GM12878 (cell line): ENCODE measurements around the gene CAT. TPM values are rescaled to one million over a fixed set of nuclear protein-coding genes. Genes with fewer than 3 reads are reported as not detected.

Experiments used
- ATAC-seq: fragments of 200-7000 bp; cut with Tn5 transposase; 3 replicates; pipeline ENCODE4 v1.9.1; 2020; ENCODE audit warnings: mild to moderate bottlenecking, moderate library complexity
- BruUV-seq: library from RNA; stranded (reverse); fragments of 400-500 nt; replicated peaks from 2 replicates; lab custom pipeline; 2021; lab: Mats Ljungman, UMichigan
- CTCF ChIA-PET: fragments of 300-600 bp; sonication (Branson Sonifier 250); formaldehyde crosslinking; extraction: SDS; loops from one replicate; lab custom pipeline; 2021; ENCODE audit warnings: inconsistent platforms; lab: Yijun Ruan, JAX
- POLR2A ChIA-PET: fragments of 350-600 bp; formaldehyde crosslinking; extraction: SDS; loops from one replicate; lab custom pipeline; 2021; ENCODE audit warnings: inconsistent platforms; lab: Charles Lee
- RAD21 ChIA-PET: fragments of 300-600 bp; sonication (Branson Sonifier 250); formaldehyde crosslinking; loops from one replicate; lab custom pipeline; 2023; ENCODE audit warnings: antibody characterized with exemption; ENCODE audit not compliant: unreplicated experiment; lab: Charles Lee
- SMC1A ChIA-PET: fragments of 300-600 bp; sonication (Branson Sonifier 250); formaldehyde crosslinking; loops from one replicate; lab custom pipeline; 2023; ENCODE audit not compliant: unreplicated experiment, uncharacterized antibody; lab: Charles Lee
- DNase-seq: peaks from one replicate; pipeline ENCODE4 v3.0.0-alpha.2; 2011; ENCODE audit warnings: low read depth, low spot score
- FAIRE-seq: peaks from 3 replicates; lab custom pipeline; 2011; peaks lifted over from hg19 to GRCh38; lab: Jason Lieb, UNC
- H2AFZ ChIP-seq: 2 replicates; pipeline ENCODE4 v1.6.0; 2011; ENCODE audit warnings: low read depth, low read length, control low read depth; ENCODE audit not compliant: control insufficient read depth
- H3K27ac ChIP-seq: 2 replicates; pipeline ENCODE4 v1.5.1; 2011; ENCODE audit warnings: control low read depth; ENCODE audit not compliant: control insufficient read depth, insufficient read depth
- H3K27me3 ChIP-seq, 2 experiments: replicated peaks in 1 of 2; 2 replicates each; pipeline versions ENCODE4 v1.6.0 to v1.6.1; 2011; ENCODE audit warnings: low read length in 1 of 2; ENCODE audit not compliant: control insufficient read depth in 2 of 2, insufficient read depth in 2 of 2
- H3K36me3 ChIP-seq, 2 experiments: 2 replicates each; pipeline ENCODE4 v1.5.1; 2011; ENCODE audit warnings: low read length in 1 of 2; ENCODE audit not compliant: control insufficient read depth in 2 of 2, insufficient read depth in 2 of 2
- H3K4me1 ChIP-seq: 2 replicates; pipeline ENCODE4 v1.6.1; 2011; ENCODE audit warnings: mild to moderate bottlenecking, low read length, moderate library complexity, mixed read lengths; ENCODE audit not compliant: control insufficient read depth, insufficient read depth
- H3K4me2 ChIP-seq: 2 replicates; pipeline ENCODE4 v1.6.0; 2011; ENCODE audit warnings: control low read depth; ENCODE audit not compliant: control insufficient read depth, insufficient read depth
- H3K4me3 ChIP-seq: fragments of 200-600 bp; sonication (generic); 2 replicates; pipeline ENCODE4 v1.5.1; 2016
- H3K79me2 ChIP-seq: 2 replicates; pipeline ENCODE4 v1.6.0; 2011; ENCODE audit warnings: low read length; ENCODE audit not compliant: control insufficient read depth, insufficient read depth
- H3K9ac ChIP-seq: 2 replicates; pipeline ENCODE4 v1.8.0; 2011; ENCODE audit warnings: low read length, control low read depth, mixed read lengths; ENCODE audit not compliant: control insufficient read depth, insufficient read depth
- H3K9me3 ChIP-seq: replicated peaks from 3 replicates; pipeline ENCODE4 v1.5.1; 2011; ENCODE audit warnings: mild to moderate bottlenecking, low read length; ENCODE audit not compliant: control insufficient read depth, insufficient read depth
- H4K20me1 ChIP-seq: 2 replicates; pipeline ENCODE4 v1.6.0; 2011; ENCODE audit not compliant: control insufficient read depth, insufficient read depth
- BCL11A ChIP-seq: IDR thresholded peaks from 2 replicates; pipeline ENCODE4 v1.6.1; 2011; ENCODE audit warnings: low read depth, low read length
- BHLHE40 ChIP-seq, 2 experiments: fragments of 450-650 bp in 1 of 2; IDR thresholded peaks; 2 replicates each; pipeline ENCODE4 v1.6.1; 2011 to 2017; ENCODE audit warnings: low read depth in 2 of 2, borderline replicate concordance in 1 of 2, improper control_type of control experiment in 1 of 2, low read length in 1 of 2, mild to moderate bottlenecking in 1 of 2
- JUND ChIP-seq: IDR thresholded peaks from 2 replicates; pipeline ENCODE4 v1.6.1; 2012; ENCODE audit warnings: low read depth, mild to moderate bottlenecking, low read length, improper control_type of control experiment, moderate library complexity
- KDM1A ChIP-seq: fragments of 200-600 bp; sonication (generic); IDR thresholded peaks from 2 replicates; pipeline ENCODE4 v1.6.1; 2016; ENCODE audit warnings: borderline replicate concordance
- LARP7 ChIP-seq: fragments of 450-650 bp; IDR thresholded peaks from 2 replicates; pipeline ENCODE4 v1.6.1; 2017; ENCODE audit warnings: mild to moderate bottlenecking
- MTA2 ChIP-seq: fragments of 450-650 bp; IDR thresholded peaks from 2 replicates; pipeline ENCODE4 v1.6.1; 2016; ENCODE audit warnings: low read depth, mild to moderate bottlenecking, moderate library complexity
- NFIC ChIP-seq: IDR thresholded peaks from 2 replicates; pipeline ENCODE4 v1.6.1; 2012; ENCODE audit warnings: low read depth, mild to moderate bottlenecking, inconsistent platforms, low read length, moderate library complexity
- PAX5 ChIP-seq: IDR thresholded peaks from 2 replicates; pipeline ENCODE4 v1.6.1; 2011; ENCODE audit warnings: low read depth, low read length, borderline replicate concordance
- POLR2A ChIP-seq: IDR thresholded peaks from 2 replicates; pipeline ENCODE4 v1.6.1; 2011; ENCODE audit warnings: low read depth, mild to moderate bottlenecking, low read length
- SPI1 ChIP-seq: IDR thresholded peaks from 2 replicates; pipeline ENCODE4 v1.6.1; 2011; ENCODE audit warnings: low read depth, mild to moderate bottlenecking, low read length, moderate library complexity, borderline replicate concordance; ENCODE audit not compliant: insufficient read depth
- ZZZ3 ChIP-seq: IDR thresholded peaks from 2 replicates; pipeline ENCODE4 v1.6.1; 2011; ENCODE audit warnings: low read depth; ENCODE audit not compliant: control insufficient read depth, insufficient read length
- WGBS: methylation state at CpG from one replicate; pipeline ENCODE4 v1.1.6; 2016; ENCODE audit warnings: low lambda C conversion rate; ENCODE audit not compliant: insufficient replicate concordance, insufficient coverage; ENCODE audit errors: missing lambda C conversion rate; 5-methylcytosine and 5-hydroxymethylcytosine counted together
- in situ Hi-C: fragments of 300-500 bp; cut with MboI; formaldehyde crosslinking; loops from 9 replicates; pipeline ENCODE4 v1.14.3; 2018; ENCODE audit warnings: mixed read lengths
- intact Hi-C: fragments of 100-400 bp; cut with micrococcal nuclease; formaldehyde crosslinking; loops from one replicate; pipeline ENCODE4 v1.14.2; 2022; ENCODE audit not compliant: unreplicated experiment
- polyA plus RNA-seq, 11 experiments: library from polyadenylated mRNA; depleted of rRNA in 4 of 11; unstranded in 6 of 11; stranded (reverse) in 5 of 11; fragments of >200 nt; fragmentation: Nextera tagmentation in 4 of 11; fragmentation: Illumina TruSeq in 1 of 11; extraction: Ambion mirVana in 4 of 11; extraction: Trizol in 1 of 11; gene quantifications; 1 replicate in 1 of 11; 2 replicates in 10 of 11; pipeline versions ENCODE4 v1.2.1 to v1.2.3, GENCODE V29; 2011 to 2016; ENCODE audit warnings: inconsistent platforms in 2 of 11, missing spikeins in 2 of 11, low read depth in 1 of 11
- total RNA-seq, 4 experiments: library from RNA; depleted of rRNA in 3 of 4; stranded (reverse); fragments of >200 nt in 3 of 4; fragmentation: Illumina TruSeq in 1 of 4; extraction: Trizol in 1 of 4; gene quantifications; 2 replicates each; pipeline versions ENCODE4 v1.2.1 to v1.2.3, GENCODE V29; 2013 to 2021
- TF ChIP-seq, protein P1 (sequence below): IDR thresholded peaks from 2 replicates; pipeline ENCODE4 v1.6.1; 2012; ENCODE audit warnings: low read depth, low read length, improper control_type of control experiment
- TF ChIP-seq, protein P2 (sequence below): fragments of 450-650 bp; IDR thresholded peaks from 2 replicates; pipeline ENCODE4 v1.6.1; 2016; ENCODE audit warnings: mild to moderate bottlenecking, moderate library complexity, borderline replicate concordance

The CAT gene
- total and polyA plus RNA-seq, 10 of the 15 experiments (the other 5 are each of a cell fraction or from before 2014, with no cell fraction given), result 22.4 to 71.3 (median 33.6) TPM

DNA sequence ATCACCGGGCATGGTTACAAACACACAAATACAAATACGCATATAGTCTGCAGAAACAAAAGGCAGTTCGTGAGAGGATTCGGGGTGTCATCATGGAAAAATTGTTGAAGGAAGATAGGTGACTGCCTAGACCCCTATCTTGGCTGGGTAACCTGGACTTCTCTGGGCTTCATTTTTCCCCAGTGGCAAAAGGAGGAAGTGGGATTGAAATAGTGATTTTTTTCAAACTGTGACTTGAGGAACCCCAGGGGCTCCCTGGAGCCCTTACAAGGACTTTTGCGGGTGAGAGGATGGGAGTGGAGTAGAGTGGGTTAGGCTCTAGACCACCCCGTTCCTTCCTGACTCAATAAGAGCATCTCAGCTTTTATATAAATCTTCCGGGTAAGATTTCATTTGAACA is 75.9 kb downstream of the CAT start:
- no peak overlapping the region for H3K4me2 ChIP-seq
- H3K4me3 ChIP-seq, result no peak overlapping the region
- H4K20me1 ChIP-seq, result no peaks in the 10 kb centered on the region
- H3K27ac ChIP-seq, result no peak overlapping the region
- in situ Hi-C loops, result loop anchor here (10.0 kb wide), 1 partner anchor 880 kb away; no protein-coding TSS in a partner anchor
- no peaks in the 10 kb centered on the region for H3K36me3 ChIP-seq
- TF ChIP-seq PAX5, result no peak
- TF ChIP-seq SPI1, result peak; percentile 57; the same call in 1 of the 2 replicates
- H3K79me2 ChIP-seq, result no peaks in the 10 kb centered on the region
- RAD21 ChIA-PET, result no interaction called here
- WGBS, result 56% methylated on average over 7 of the region's 7 CpGs
- BruUV-seq, result no TSS peak
- POLR2A ChIA-PET, result no interaction called here
- CTCF ChIA-PET, result interaction anchor here (0.7 to 2.3 kb wide), 7 partner anchors 9 to 877 kb away, joined by 3 to 11 read pairs (median 5); no protein-coding TSS in a partner anchor
- DNase-seq (no peak), FAIRE-seq (no peak), ATAC-seq (no peak)
- SMC1A ChIA-PET, result no interaction called here
- no peaks in the 10 kb centered on the region for H3K27me3 ChIP-seq
- no peaks in the 10 kb centered on the region for H3K9me3 ChIP-seq
- H3K4me1 ChIP-seq, result no peaks in the 10 kb centered on the region
- H3K9ac ChIP-seq, result no peak overlapping the region
- H2AFZ ChIP-seq, result no peak overlapping the region
- intact Hi-C loops, result loop anchor here (5.0 kb wide), 1 partner anchor 878 kb away; no protein-coding TSS in a partner anchor

DNA sequence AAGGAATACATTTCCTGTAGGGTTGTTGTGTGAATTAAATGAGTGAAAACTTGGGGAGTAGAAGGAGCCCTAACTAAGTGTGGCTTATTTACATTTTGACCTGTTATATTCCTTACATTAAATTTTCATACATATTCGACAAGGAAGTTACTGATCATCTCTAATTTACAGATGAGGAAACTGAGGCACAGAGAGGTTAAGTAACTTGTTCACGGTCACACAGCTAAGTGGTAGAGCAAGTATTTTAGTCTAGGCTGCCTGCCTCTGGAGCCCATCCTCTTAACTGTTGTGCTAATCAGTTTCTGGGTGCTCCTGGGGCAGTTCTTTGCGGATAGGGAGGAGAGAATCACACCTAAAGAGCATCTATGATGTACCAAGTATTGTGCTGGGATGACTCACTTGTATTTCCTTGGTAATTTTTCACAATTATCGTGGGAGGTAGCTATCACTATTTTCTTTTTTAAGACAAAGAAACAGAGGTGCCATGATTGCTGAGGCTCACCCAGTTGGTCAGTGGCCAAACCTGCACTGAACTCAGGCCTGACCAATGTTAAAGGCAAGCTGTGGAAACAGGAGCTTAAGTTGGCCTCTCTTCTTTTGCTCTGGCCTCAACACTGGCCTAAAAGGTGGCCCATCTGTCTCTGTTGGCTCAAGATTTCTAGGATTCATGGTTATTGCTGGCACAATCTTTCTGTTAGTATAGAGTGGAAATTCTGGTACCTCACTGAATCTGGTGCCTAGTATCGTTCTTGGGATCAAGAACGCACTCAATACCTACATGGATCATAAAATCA is 77.7 kb downstream of the CAT start:
- Histone ChIP-seq H3K4me3 (no peak overlapping the region), H2AFZ (no peak overlapping the region), H3K4me1 (no peaks in the 10 kb centered on the region), H3K9ac (no peak overlapping the region), H3K36me3 (no peaks in the 10 kb centered on the region), H4K20me1 (no peaks in the 10 kb centered on the region), H3K27me3 (no peaks in the 10 kb centered on the region), H3K27ac (no peak overlapping the region), H3K4me2 (no peak overlapping the region), H3K9me3 (no peaks in the 10 kb centered on the region), H3K79me2 (no peaks in the 10 kb centered on the region)
- CTCF ChIA-PET, result no interaction called here
- SMC1A ChIA-PET, result no interaction called here
- ATAC-seq (no peak), FAIRE-seq (no peak), DNase-seq (no peak)
- POLR2A ChIA-PET, result no interaction called here
- intact Hi-C loops, result no loop called here
- RAD21 ChIA-PET, result no interaction called here
- BruUV-seq, result no TSS peak
- in situ Hi-C loops, result loop anchor here (10.0 kb wide), 1 partner anchor 878 kb away; no protein-coding TSS in a partner anchor
- 12% methylated on average over 6 of the region's 6 CpGs for whole genome bisulfite sequencing
- TF ChIP-seq BHLHE40 (IDR thresholded peaks at IDR 0.05; ENCODE audit: borderline replicate concordance in 1 of 2, low read depth in 2 of 2, low read length in 1 of 2) (no peak), ZZZ3 (no peak), LARP7 (no peak), KDM1A (no peak), POLR2A (no peak), JUND (no peak), BCL11A (no peak), MTA2 (no peak), NFIC (no peak)
- TF ChIP-seq, protein P1, sequence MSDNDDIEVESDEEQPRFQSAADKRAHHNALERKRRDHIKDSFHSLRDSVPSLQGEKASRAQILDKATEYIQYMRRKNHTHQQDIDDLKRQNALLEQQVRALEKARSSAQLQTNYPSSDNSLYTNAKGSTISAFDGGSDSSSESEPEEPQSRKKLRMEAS, result no peak
- TF ChIP-seq, protein P2, sequence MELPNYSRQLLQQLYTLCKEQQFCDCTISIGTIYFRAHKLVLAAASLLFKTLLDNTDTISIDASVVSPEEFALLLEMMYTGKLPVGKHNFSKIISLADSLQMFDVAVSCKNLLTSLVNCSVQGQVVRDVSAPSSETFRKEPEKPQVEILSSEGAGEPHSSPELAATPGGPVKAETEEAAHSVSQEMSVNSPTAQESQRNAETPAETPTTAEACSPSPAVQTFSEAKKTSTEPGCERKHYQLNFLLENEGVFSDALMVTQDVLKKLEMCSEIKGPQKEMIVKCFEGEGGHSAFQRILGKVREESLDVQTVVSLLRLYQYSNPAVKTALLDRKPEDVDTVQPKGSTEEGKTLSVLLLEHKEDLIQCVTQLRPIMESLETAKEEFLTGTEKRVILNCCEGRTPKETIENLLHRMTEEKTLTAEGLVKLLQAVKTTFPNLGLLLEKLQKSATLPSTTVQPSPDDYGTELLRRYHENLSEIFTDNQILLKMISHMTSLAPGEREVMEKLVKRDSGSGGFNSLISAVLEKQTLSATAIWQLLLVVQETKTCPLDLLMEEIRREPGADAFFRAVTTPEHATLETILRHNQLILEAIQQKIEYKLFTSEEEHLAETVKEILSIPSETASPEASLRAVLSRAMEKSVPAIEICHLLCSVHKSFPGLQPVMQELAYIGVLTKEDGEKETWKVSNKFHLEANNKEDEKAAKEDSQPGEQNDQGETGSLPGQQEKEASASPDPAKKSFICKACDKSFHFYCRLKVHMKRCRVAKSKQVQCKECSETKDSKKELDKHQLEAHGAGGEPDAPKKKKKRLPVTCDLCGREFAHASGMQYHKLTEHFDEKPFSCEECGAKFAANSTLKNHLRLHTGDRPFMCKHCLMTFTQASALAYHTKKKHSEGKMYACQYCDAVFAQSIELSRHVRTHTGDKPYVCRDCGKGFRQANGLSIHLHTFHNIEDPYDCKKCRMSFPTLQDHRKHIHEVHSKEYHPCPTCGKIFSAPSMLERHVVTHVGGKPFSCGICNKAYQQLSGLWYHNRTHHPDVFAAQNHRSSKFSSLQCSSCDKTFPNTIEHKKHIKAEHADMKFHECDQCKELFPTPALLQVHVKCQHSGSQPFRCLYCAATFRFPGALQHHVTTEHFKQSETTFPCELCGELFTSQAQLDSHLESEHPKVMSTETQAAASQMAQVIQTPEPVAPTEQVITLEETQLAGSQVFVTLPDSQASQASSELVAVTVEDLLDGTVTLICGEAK, result no peak
